HL-60/S4 (cell line): ENCODE measurements around the gene SNRNP25.
"Not testable (repeated sequence)": the region's sequence is repeated elsewhere in the genome, so short reads cannot be mapped to it uniquely, and the experiment has no call there.

ENCODE experiments used
- in situ Hi-C: fragments of 300-500 bp; cut with MboI; formaldehyde crosslinking; loops from 2 replicates; pipeline ENCODE4 v1.14.3; 2022; ENCODE audit warnings: low sequenced_read_pairs

Gene SNRNP25

GRCh38 chr16:53346-54236, at the start of gene SNRNP25, which contains the start of gene POLR3K:
SNRNP25 (plus strand) TSS chr16:53828; CDS start chr16:54017, 189 bp downstream.
POLR3K (minus strand) TSS chr16:53608; CDS start chr16:53586, 22 bp downstream.
- in situ Hi-C loops: no loop called here

- in situ Hi-C loops: no loop called here
These were observed 43.5 kb upstream of the SNRNP25 start for GRCh38 chr16:9903-10665.

- in situ Hi-C loops: not testable (repeated sequence)
These were observed 42.9 kb upstream of the SNRNP25 start for GRCh38 chr16:10772-11171.

- in situ Hi-C loops: not testable (repeated sequence)
These were observed 36.4 kb upstream of the SNRNP25 start for GRCh38 chr16:17062-17765.

GRCh38 chr16:20886-21285, 32.7 kb upstream of the SNRNP25 start:
- in situ Hi-C loops: not testable (repeated sequence)

- in situ Hi-C loops: not testable (repeated sequence)
These were observed 29.5 kb upstream of the SNRNP25 start for GRCh38 chr16:24151-24550.

- in situ Hi-C loops: not testable (repeated sequence)
These were observed 27.7 kb upstream of the SNRNP25 start for GRCh38 chr16:25926-26348.

GRCh38 chr16:30627-31026, 23.0 kb upstream of the SNRNP25 start:
- in situ Hi-C loops: not testable (repeated sequence)

GRCh38 chr16:33154-33876, 20.3 kb upstream of the SNRNP25 start:
- in situ Hi-C loops: not testable (repeated sequence)

- in situ Hi-C loops: no loop called here
These were observed 19.6 kb upstream of the SNRNP25 start for GRCh38 chr16:33877-34647.

GRCh38 chr16:34648-34987, 19.0 kb upstream of the SNRNP25 start:
- in situ Hi-C loops: no loop called here

GRCh38 chr16:35011-35677, 18.5 kb upstream of the SNRNP25 start:
- in situ Hi-C loops: no loop called here

GRCh38 chr16:35678-36305, 17.8 kb upstream of the SNRNP25 start:
- in situ Hi-C loops: no loop called here

GRCh38 chr16:36336-36984, 17.2 kb upstream of the SNRNP25 start:
- in situ Hi-C loops: no loop called here

- in situ Hi-C loops: no loop called here
These were observed 16.1 kb upstream of the SNRNP25 start for GRCh38 chr16:37511-37910.

- in situ Hi-C loops: not testable (repeated sequence)
These were observed 15.4 kb upstream of the SNRNP25 start for GRCh38 chr16:38206-38605.

- in situ Hi-C loops: no loop called here
These were observed 14.4 kb upstream of the SNRNP25 start for GRCh38 chr16:38941-39892.
